Loucy (cell line): ENCODE results near the gene JAKMIP3.

ENCODE experiments used
- H2AFZ ChIP-seq: fragments of 200-600 bp; sonication (generic); 2 replicates; pipeline ENCODE4 v1.6.0; 2016; ENCODE audit warnings: antibody characterized with exemption, mild to moderate bottlenecking, low read length, moderate library complexity
- H3F3A ChIP-seq: fragments of 200-600 bp; 2 replicates; pipeline ENCODE4 v1.6.0; 2016; ENCODE audit warnings: antibody characterized with exemption, low read depth, mild to moderate bottlenecking
- H3K27me3 ChIP-seq: fragments of 200-600 bp; sonication (generic); 2 replicates; pipeline ENCODE4 v1.6.1; 2014; ENCODE audit warnings: low read length, mild to moderate bottlenecking; ENCODE audit not compliant: insufficient read depth, poor library complexity, severe bottlenecking
- H3K36me3 ChIP-seq: fragments of 200-600 bp; sonication (generic); 2 replicates; pipeline ENCODE4 v1.6.1; 2016; ENCODE audit warnings: low read length; ENCODE audit not compliant: insufficient read depth
- H3K4me1 ChIP-seq: fragments of 200-600 bp; sonication (generic); 2 replicates; pipeline ENCODE4 v1.5.1; 2014; ENCODE audit warnings: low read length, mild to moderate bottlenecking; ENCODE audit not compliant: insufficient read depth, poor library complexity, severe bottlenecking
- H3K4me2 ChIP-seq: fragments of 200-600 bp; sonication (generic); 2 replicates; pipeline ENCODE4 v1.6.0; 2014; ENCODE audit warnings: antibody characterized with exemption, low read length, low read depth, mild to moderate bottlenecking; ENCODE audit not compliant: poor library complexity, severe bottlenecking
- H3K4me3 ChIP-seq: fragments of 200-600 bp; sonication (generic); 2 replicates; pipeline ENCODE4 v1.5.1; 2014; ENCODE audit warnings: low read length, mild to moderate bottlenecking, mixed read lengths; ENCODE audit not compliant: poor library complexity, severe bottlenecking
- H3K79me2 ChIP-seq: fragments of 200-600 bp; sonication (generic); 2 replicates; pipeline ENCODE4 v1.6.1; 2014; ENCODE audit warnings: low read length; ENCODE audit not compliant: insufficient read depth
- H3K9ac ChIP-seq: fragments of 200-600 bp; sonication (generic); 2 replicates; pipeline ENCODE4 v1.6.0; 2014; ENCODE audit warnings: mild to moderate bottlenecking, low read depth, low read length, moderate library complexity; ENCODE audit not compliant: poor library complexity, severe bottlenecking
- H3K9me2 ChIP-seq: fragments of 200-600 bp; sonication (generic); replicated peaks from 2 replicates; pipeline ENCODE4 v1.6.1; 2016; ENCODE audit warnings: low read depth, low read length, mixed read lengths
- H3K9me3 ChIP-seq: fragments of 200-600 bp; sonication (generic); 2 replicates; pipeline ENCODE4 v1.6.1; 2014; ENCODE audit warnings: mild to moderate bottlenecking, antibody characterized with exemption, low read length, low read depth; ENCODE audit not compliant: insufficient read depth
- H4K20me1 ChIP-seq: fragments of 200-600 bp; sonication (generic); 2 replicates; pipeline ENCODE4 v1.6.0; 2014; ENCODE audit warnings: antibody characterized with exemption, low read length, mild to moderate bottlenecking; ENCODE audit not compliant: insufficient read depth, poor library complexity, severe bottlenecking
- CTCF ChIP-seq: fragments of 200-600 bp; sonication (generic); conservative IDR thresholded peaks from 2 replicates; pipeline ENCODE4 v1.5.1; 2014; ENCODE audit warnings: mild to moderate bottlenecking, antibody characterized with exemption, low read length
- EZH2phosphoT487 ChIP-seq: fragments of 200-600 bp; IDR thresholded peaks from 2 replicates; pipeline ENCODE4 v1.6.1; 2018; ENCODE audit warnings: antibody characterized with exemption, mild to moderate bottlenecking, moderate library complexity, borderline replicate concordance

Gene JAKMIP3

GRCh38 chr10:132112611-132113010 is 46.9 kb downstream of the JAKMIP3 start:
- no peaks in the 10 kb centered on the region for H3F3A ChIP-seq
- H3K4me1 ChIP-seq: no peaks in the 10 kb centered on the region
- no peaks in the 10 kb centered on the region for H3K9me3 ChIP-seq
- H3K27me3 ChIP-seq: no peaks in the 10 kb centered on the region
- no peak overlapping the region for H3K4me2 ChIP-seq
- no peak overlapping the region for H3K4me3 ChIP-seq
- H4K20me1 ChIP-seq: no peaks in the 10 kb centered on the region
- no peak overlapping the region for H2AFZ ChIP-seq
- no peaks in the 10 kb centered on the region for H3K79me2 ChIP-seq
- H3K36me3 ChIP-seq: no peaks in the 10 kb centered on the region
- no peak for TF ChIP-seq CTCF
- no peak for TF ChIP-seq EZH2phosphoT487
- H3K9ac ChIP-seq: no peak overlapping the region
- H3K9me2 ChIP-seq: no peaks in the 10 kb centered on the region

GRCh38 chr10:132113206-132113605 is 47.5 kb downstream of the JAKMIP3 start:
- no peaks in the 10 kb centered on the region for H3F3A ChIP-seq
- H3K4me1 ChIP-seq: no peaks in the 10 kb centered on the region
- H3K9me3 ChIP-seq: no peaks in the 10 kb centered on the region
- H3K36me3 ChIP-seq: no peaks in the 10 kb centered on the region
- TF ChIP-seq EZH2phosphoT487 (no peak), CTCF (no peak)
- no peaks in the 10 kb centered on the region for H3K9me2 ChIP-seq
- no peaks in the 10 kb centered on the region for H3K79me2 ChIP-seq
- H2AFZ ChIP-seq: no peak overlapping the region
- no peak overlapping the region for H3K9ac ChIP-seq
- no peaks in the 10 kb centered on the region for H3K27me3 ChIP-seq
- no peak overlapping the region for H3K4me2 ChIP-seq
- no peak overlapping the region for H3K4me3 ChIP-seq
- no peaks in the 10 kb centered on the region for H4K20me1 ChIP-seq

- TF ChIP-seq CTCF: no peak
- TF ChIP-seq EZH2phosphoT487: no peak
- H3K9me2 ChIP-seq: no peaks in the 10 kb centered on the region
- H3K4me3 ChIP-seq: no peak overlapping the region
- H3K4me2 ChIP-seq: no peak overlapping the region
- no peaks in the 10 kb centered on the region for H3K9me3 ChIP-seq
- H3K36me3 ChIP-seq: no peaks in the 10 kb centered on the region
- H3K4me1 ChIP-seq: no peaks in the 10 kb centered on the region
- no peaks in the 10 kb centered on the region for H4K20me1 ChIP-seq
- no peaks in the 10 kb centered on the region for H3K79me2 ChIP-seq
- no peak overlapping the region for H3K9ac ChIP-seq
- no peak overlapping the region for H2AFZ ChIP-seq
- H3F3A ChIP-seq: no peaks in the 10 kb centered on the region
- H3K27me3 ChIP-seq: no peaks in the 10 kb centered on the region
These were observed 48.1 kb downstream of the JAKMIP3 start for GRCh38 chr10:132113766-132114365.
